ENCODE measurements around the gene TEKT5. TPM values are rescaled to one million over a fixed set of nuclear protein-coding genes. Genes with fewer than 3 reads are reported as not detected.

TEKT5 gene
- total and polyA plus RNA-seq, 4 donors = 0.13 to 0.92 TPM; not detected in 2

- WGBS = 93% methylated on average over 10 of the region's 10 CpGs
- H3K9ac ChIP-seq (ENCODE audit: low read depth in 1 of 2, low read length in 2 of 2) = no peak overlapping the region
- DNase-seq (ENCODE audit: low spot score) = no peak
- peaks cover 10 to 36% (median 22%) of the 10 kb centered on the region in 4 donors for H3K4me1 ChIP-seq (ENCODE audit: control insufficient read depth in 4 of 4, insufficient read depth in 4 of 4, low read length in 3 of 4)
- no peak overlapping the region for H3K4me3 ChIP-seq (ENCODE audit: low read depth in 1 of 3, low read length in 3 of 3)
- no peaks in the 10 kb centered on the region for H3K9me3 ChIP-seq (ENCODE audit: control insufficient read depth in 4 of 4, low read length in 3 of 4)
- H3K27ac ChIP-seq (ENCODE audit: low read depth in 1 of 2, low read length in 2 of 2) = peak overlapping the region; percentile 73 to 80
- no peaks in the 10 kb centered on the region for H3K36me3 ChIP-seq (ENCODE audit: control insufficient read depth in 4 of 4, insufficient read depth in 3 of 4, low read depth in 1 of 4, low read length in 3 of 4)
- no peaks in the 10 kb centered on the region for H3K27me3 ChIP-seq (ENCODE audit: control insufficient read depth in 4 of 4, insufficient read depth in 4 of 4, low read length in 3 of 4)
- TF ChIP-seq SP1 (IDR thresholded peaks at IDR 0.05) = no peak
- no peak for TF ChIP-seq REST (IDR thresholded peaks at IDR 0.05)
- no peak for TF ChIP-seq ATF3 (IDR thresholded peaks at IDR 0.05)
- no peak for TF ChIP-seq ZBTB33 (IDR thresholded peaks at IDR 0.05)
- TF ChIP-seq FOXA1 (IDR thresholded peaks at IDR 0.05) = no peak
- TF ChIP-seq GABPA (IDR thresholded peaks at IDR 0.05 in 1 of 2, conservative IDR thresholded peaks at IDR 0.05 in 1 of 2) = no peak
- TF ChIP-seq RXRA (IDR thresholded peaks at IDR 0.05) = no peak
- no peak for TF ChIP-seq RAD21 (IDR thresholded peaks at IDR 0.05)
- no peak for TF ChIP-seq HNF4G (IDR thresholded peaks at IDR 0.05)
- no peak for TF ChIP-seq YY1 (IDR thresholded peaks at IDR 0.05)
- TF ChIP-seq HNF4A (conservative IDR thresholded peaks at IDR 0.05) = no peak
- TF ChIP-seq EGR1 (IDR thresholded peaks at IDR 0.05; ENCODE audit: low read depth in 2 of 2) = no peak
Observed at GRCh38 chr16:10647264-10647720, 47.4 kb downstream of the TEKT5 start.

GRCh38 chr16:10646581-10647263, 48.0 kb downstream of the TEKT5 start:
- DNase-seq (ENCODE audit: low spot score) = no peak

More at GRCh38 chr16:10646581-10647263, 48.0 kb downstream of the TEKT5 start:
- H3K36me3 ChIP-seq (ENCODE audit: control insufficient read depth in 4 of 4, insufficient read depth in 3 of 4, low read depth in 1 of 4, low read length in 3 of 4) = no peaks in the 10 kb centered on the region
- no peak overlapping the region for H3K4me3 ChIP-seq (ENCODE audit: low read depth in 1 of 3, low read length in 3 of 3)
- peak overlapping the region in 1 of 2 donors; percentile 16 for H3K9ac ChIP-seq (ENCODE audit: low read depth in 1 of 2, low read length in 2 of 2)
- peaks cover 10 to 31% (median 22%) of the 10 kb centered on the region in 4 donors for H3K4me1 ChIP-seq (ENCODE audit: control insufficient read depth in 4 of 4, insufficient read depth in 4 of 4, low read length in 3 of 4)
- WGBS = 55% methylated on average over 9 of the region's 9 CpGs
- H3K27ac ChIP-seq (ENCODE audit: low read depth in 1 of 2, low read length in 2 of 2) = peak overlapping the region; percentile 73 to 80
- TF ChIP-seq ZBTB33 (IDR thresholded peaks at IDR 0.05) (no peak), RXRA (IDR thresholded peaks at IDR 0.05) (peak; percentile 41 to 56), HNF4G (IDR thresholded peaks at IDR 0.05) (peak; percentile 46), JUND (IDR thresholded peaks at IDR 0.05) (peak in 1 of 2 donors; percentile 53), CTCF (IDR thresholded peaks at IDR 0.05; ENCODE audit: low read depth, low read length, missing input control) (no peak), EGR1 (IDR thresholded peaks at IDR 0.05; ENCODE audit: low read depth in 2 of 2) (no peak), HNF4A (conservative IDR thresholded peaks at IDR 0.05) (peak; percentile 56 to 60), RAD21 (IDR thresholded peaks at IDR 0.05) (peak in 1 of 2 donors; percentile 41)
- no peaks in the 10 kb centered on the region for H3K9me3 ChIP-seq (ENCODE audit: control insufficient read depth in 4 of 4, low read length in 3 of 4)
- no peaks in the 10 kb centered on the region for H3K27me3 ChIP-seq (ENCODE audit: control insufficient read depth in 4 of 4, insufficient read depth in 4 of 4, low read length in 3 of 4)

Data from liver (tissue), 9 donors.